ENCODE data around the gene EML4.

DNA sequence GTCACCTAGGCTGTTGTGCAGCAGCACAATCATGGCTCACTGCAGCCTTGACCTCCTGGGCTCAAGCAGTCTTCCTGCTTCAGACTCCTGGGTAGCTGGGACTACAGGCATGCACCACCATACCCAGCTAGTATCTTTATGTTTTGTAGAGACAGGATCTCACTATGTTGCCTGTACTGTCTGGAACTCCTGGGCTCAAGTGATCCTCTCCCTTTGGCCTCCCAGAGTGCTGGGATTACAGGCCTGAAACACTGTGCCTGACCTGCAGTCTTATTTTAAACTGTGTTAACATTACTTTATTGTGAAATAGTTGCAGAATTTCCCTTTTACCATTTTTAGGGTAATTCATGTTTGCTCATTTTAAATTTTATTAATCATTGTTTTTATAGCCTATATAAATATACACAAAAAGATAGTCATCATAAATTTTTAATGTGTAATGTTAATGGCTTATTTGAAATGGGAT lies 24.6 kb downstream of the EML4 start:
- TF ChIP-seq POLR2A (IDR thresholded peaks at IDR 0.05), result no peak
- TF ChIP-seq, protein P1, sequence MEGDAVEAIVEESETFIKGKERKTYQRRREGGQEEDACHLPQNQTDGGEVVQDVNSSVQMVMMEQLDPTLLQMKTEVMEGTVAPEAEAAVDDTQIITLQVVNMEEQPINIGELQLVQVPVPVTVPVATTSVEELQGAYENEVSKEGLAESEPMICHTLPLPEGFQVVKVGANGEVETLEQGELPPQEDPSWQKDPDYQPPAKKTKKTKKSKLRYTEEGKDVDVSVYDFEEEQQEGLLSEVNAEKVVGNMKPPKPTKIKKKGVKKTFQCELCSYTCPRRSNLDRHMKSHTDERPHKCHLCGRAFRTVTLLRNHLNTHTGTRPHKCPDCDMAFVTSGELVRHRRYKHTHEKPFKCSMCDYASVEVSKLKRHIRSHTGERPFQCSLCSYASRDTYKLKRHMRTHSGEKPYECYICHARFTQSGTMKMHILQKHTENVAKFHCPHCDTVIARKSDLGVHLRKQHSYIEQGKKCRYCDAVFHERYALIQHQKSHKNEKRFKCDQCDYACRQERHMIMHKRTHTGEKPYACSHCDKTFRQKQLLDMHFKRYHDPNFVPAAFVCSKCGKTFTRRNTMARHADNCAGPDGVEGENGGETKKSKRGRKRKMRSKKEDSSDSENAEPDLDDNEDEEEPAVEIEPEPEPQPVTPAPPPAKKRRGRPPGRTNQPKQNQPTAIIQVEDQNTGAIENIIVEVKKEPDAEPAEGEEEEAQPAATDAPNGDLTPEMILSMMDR (IDR thresholded peaks at IDR 0.05), result no peak

Data from tibial nerve (tissue), 3 donors.